ENCODE data around the gene SND1. TPM values are rescaled to one million over a fixed set of nuclear protein-coding genes. Genes with fewer than 3 reads are reported as not detected.
"Not testable (repeated sequence)": the region's sequence is repeated elsewhere in the genome, so short reads cannot be mapped to it uniquely, and the experiment has no call there.

Gene SND1
- polyA plus RNA-seq, 3 donors: 158 to 177 (median 163) TPM

DNA sequence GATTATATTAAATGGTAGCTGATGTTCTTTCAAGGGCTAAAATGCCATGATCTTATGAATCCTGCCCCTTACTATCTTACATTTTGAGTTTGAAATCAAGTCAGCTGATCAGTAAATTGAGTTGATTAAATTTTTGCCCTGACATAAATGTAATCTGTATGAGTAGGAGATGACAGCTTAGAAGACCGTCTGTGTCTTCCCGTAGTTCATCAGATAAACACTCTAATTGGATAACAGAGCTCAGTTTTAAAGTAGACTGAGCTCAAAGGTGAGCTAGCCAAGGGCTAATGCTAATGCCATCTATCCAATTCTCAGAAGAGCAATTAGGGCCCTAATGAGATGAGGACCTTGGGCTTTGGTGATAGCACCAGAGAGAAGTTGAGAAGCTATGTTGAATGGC is 296.3 kb downstream of the SND1 start:
- DNase-seq (ENCODE audit: low read depth in 3 of 3, low spot score in 2 of 3): no peak

DNA sequence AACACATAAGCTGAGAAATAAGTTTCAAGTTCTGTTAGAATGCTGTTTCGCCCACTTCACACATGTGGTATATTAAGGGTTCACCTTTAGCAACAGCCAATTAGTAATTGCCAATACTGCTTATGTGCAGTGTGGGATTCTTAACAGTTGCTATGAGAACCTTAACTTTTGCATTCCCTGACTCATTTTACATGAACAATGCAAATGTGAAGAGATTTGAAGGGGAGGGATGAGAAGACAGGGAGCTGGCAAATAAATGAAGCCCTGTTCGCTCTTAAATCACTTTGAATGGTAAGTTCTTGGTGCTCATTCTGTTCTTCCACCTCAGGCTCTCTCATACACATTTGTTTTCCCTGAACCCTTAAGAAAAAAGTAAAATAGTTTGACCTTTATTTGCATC is 296.9 kb downstream of the SND1 start:
- no peak for DNase-seq (ENCODE audit: low read depth in 3 of 3, low spot score in 2 of 3)

DNA sequence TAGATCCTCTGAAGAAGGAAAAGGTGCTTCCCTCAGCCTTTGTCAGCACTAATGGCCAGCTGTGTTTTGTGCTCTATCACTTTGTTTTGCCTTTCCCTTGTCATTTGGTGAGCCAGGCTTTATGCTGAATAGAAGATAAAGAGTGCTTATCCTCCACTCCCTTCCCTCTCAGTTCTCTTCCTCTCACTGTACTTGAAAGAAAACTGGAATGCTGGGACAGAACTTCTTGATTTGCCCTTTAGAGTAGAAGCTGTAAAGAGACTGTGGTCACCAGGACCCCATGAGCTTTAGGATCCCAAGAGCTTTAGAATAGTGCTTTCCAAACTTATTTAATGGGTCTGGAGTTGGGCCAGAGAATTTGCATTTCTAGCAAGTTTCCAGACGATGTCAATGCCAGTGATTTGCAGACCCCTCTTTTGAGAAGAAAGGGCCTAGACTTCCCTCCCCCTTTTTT is 297.8 kb downstream of the SND1 start:
- no peak for DNase-seq (ENCODE audit: low read depth in 3 of 3, low spot score in 2 of 3)

DNA sequence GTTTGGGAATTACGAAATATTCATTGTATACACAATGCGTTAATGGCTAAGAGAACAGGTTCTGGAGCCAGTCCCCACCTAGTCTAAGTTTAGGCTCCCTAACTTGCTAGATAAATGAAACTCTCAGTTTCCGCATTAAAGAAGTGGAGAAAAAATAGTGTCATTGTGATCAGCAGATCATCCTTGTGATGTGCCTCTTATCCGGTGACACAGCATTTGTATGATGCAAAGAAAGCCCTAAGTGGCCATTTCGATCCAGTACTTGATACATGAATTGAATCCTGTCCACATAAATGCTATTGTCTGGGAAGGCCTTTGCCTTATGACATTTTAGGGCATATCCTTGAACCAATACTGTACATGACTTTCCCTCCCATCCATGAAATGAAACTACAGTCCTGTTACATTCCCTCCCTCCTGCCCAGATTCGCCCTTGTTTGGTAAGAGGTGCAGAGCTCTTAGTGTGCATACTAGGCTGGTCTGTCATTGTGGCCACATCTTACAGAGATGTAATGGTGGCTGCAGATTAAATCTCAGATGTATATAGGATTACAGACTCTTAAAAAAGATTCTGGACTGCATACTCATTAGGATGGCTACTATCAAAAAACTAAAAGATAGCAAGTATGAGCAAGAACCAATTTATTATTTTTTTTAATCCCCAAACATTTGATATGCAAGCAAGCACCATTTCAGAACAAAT is 298.4 kb downstream of the SND1 start:
- no peak for DNase-seq (ENCODE audit: low read depth in 3 of 3, low spot score in 2 of 3)

DNA sequence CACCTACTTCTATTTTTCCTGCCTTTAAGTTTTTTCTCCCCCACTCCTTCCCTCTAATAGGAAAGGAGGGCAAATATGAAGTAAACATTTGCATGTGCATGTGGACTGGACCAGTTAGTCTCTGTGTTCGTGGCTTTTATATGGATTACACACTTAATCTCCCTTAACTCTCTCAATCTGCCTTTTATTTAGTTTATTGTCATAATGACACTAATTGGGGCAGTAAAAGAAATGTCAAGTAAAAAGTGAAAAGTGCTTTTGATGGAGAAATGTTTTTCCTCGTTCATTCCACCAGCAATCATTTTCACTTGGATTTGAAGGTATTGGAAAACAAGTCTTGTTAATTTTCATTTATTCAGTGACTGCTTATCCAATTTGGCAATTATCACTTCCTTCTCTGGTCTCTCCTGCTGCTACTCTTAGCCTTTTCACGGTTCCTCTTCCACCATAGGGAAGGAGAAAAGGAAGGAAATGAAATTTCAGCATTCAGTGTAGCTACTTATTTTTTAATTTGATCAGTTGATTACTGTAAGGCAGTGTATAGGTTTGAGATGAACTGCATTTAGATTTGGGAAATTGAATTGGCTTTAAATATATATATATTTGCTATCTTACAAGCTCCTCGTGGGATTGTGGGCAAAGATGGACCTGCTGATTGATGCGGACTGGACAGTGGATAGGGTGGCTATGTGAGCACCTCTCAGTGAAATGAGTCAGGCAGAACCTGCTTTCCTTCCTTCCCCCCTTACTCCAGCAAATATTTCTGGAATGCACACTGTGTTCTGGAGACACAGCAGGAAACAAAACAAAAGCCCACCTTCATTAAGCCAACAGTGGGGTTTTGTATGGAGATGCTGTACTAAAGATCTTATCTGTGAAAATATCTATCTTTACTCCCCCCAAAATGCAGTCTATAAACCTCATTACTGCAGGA is 301.7 kb downstream of the SND1 start:
- DNase-seq (ENCODE audit: low read depth in 3 of 3, low spot score in 2 of 3): no peak

DNA sequence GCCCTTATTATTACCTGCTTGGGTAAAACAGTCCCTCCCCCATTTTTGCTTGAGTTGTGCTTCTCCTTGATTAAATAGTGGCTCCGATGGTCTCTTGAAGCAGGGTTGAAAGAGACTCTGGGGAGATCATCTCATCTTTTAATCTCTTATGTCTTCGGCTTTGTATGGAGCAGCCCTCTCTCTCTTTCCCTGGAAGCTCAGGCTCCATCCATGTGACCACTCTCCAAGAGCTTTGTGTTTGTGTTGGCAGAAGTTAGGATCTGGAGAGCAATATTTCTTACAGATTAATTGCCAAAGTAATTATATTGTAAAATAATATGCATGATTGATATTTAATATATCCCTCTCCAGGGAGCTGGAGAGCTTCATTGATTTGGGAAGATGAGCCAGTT is 302.4 kb downstream of the SND1 start:
- no peak for DNase-seq (ENCODE audit: low read depth in 3 of 3, low spot score in 2 of 3)

DNA sequence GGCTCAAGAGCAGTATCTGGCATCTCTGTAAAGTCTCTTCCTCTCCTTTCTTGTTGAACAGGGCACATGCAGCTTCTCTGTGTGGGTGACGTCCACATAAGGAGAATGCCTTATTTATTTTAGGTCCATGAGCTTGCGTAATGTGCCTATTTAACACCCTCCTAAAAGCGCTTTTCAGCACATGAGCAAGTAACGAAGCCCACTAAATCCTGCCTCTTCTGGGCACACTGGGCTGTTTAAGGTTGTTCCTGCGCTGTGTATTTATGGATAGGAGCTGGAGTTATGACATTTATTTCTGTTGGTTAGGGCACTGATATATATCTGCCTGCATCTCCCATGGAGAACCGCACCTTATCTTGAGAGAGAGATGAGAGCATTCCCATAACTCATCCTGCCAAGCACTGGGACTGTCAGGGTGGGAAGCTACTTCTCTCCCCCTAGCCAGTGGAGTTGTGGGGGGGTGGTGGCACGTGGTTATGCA is 303.1 kb downstream of the SND1 start:
- no peak for DNase-seq (ENCODE audit: low read depth in 3 of 3, low spot score in 2 of 3)

DNA sequence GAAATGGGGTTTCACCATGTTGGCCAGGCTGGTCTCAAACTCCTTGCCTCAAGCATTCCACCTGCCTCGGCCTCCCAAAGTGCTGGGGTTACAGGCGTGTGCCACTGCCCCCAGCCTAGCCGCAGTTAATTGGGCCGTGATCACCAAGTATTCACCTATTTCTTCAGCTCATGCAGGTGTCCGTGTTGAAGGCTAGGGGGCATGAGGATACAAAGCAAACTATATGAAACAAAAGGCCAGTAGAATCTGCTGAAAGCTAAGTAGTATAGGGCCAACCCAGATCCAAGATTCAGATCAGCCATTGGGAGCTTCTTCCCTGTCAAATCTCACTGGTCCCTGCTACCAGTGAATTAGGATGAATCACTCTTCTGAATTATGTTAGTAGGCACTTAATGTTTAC is 305.9 kb downstream of the SND1 start:
- no peak for DNase-seq (ENCODE audit: low read depth in 3 of 3, low spot score in 2 of 3)

DNA sequence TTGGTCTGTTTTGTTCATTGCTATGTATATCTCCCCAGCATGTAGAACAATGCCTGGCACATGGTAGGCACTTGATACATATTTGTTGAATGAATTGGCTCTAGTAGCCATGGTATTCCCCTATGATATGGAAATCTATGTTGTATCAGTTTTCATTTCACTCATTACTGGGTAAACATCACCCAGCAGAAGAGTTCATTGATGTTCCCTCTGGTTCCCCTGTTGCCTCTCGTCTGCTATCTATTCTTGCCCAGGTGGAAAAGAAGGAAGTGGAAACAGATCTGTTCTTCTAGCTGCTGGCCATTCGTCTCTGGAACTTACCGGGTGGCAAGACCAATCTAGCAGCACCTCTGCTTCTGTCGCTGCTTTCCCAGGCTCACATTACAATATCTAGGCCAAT is 307.8 kb downstream of the SND1 start:
- no peak for DNase-seq (ENCODE audit: low read depth in 3 of 3, low spot score in 2 of 3)

DNA sequence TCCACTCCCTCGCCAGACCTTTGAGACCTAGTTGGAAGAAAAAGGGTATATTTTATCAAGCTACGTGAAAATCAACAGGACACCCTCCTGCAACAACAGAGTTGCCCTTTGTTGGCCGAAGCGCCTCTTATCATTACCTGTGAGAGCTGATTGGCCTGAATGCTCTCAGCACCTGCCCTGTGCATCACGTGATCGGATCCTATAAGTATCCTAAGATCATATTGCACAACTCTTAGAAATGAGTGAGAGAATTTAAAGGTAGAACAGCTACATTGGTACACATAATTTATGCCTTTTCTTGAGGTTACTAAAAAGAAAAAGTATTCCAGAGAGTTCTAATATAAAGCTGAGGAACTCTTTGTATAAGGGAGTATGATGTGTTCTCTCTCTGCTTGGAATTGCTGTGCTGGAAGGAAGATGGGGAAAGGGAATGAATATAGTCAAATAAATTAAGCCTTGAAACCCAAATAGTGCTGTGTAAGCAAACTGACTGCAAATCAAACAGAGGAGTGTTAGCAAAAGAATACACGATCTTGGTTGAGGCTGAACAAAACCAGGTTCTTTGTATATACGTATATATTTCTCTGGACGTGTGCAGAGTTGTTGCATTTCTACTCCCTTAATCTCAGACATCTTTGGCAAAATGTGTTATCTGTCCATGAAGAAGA is 309.9 kb downstream of the SND1 start:
- no peak for DNase-seq (ENCODE audit: low read depth in 3 of 3, low spot score in 2 of 3)

DNA sequence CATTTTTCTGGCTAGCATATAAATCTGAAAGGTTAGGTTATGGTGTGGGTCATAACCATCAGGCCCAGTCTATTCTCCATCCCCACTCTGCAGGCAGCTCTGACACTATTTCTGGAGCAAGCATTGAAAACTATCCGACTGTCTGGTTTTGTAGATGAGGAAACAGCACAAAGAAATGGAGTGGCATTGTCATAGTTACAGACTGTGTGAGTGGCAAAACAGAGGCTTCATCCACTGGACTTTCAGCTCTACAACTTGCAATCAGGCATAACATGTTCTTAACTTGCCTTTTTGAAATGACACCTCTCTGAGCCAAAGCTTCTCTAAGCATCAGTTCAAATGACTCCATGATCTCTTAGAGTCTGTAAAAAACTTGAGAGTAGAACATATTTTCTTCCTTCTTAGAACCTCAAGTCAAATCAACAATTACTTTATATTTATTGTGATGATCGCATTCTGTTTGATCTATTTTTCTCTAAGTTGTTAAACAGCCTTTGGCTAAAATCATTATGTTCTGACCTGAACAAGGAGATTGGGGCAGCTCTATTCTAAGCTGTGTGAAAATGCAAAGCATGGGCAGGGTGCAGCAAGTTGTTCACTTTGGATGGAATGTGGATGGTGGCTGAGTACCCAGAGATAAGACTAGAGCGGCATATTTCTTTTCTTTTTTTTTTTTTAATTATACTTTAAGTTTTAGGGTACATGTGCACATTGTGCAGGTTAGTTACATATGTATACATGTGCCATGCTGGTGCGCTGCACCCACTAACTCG is 310.8 kb downstream of the SND1 start:
- no peak for DNase-seq (ENCODE audit: low read depth in 3 of 3, low spot score in 2 of 3)

DNA sequence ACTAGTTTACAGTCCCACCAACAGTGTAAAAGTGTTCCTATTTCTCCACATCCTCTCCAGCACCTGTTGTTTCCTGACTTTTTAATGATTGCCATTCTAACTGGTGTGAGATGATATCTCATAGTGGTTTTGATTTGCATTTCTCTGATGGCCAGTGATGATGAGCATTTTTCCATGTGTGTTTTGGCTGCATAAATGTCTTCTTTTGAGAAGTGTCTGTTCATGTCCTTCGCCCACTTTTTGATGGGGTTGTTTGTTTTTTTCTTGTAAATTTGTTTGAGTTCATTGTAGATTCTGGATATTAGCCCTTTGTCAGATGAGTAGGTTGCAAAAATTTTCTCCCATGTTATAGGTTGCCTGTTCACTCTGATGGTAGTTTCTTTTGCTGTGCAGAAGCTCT is 311.9 kb downstream of the SND1 start:
- not testable (repeated sequence) for DNase-seq (ENCODE audit: low read depth in 3 of 3, low spot score in 2 of 3)

DNA sequence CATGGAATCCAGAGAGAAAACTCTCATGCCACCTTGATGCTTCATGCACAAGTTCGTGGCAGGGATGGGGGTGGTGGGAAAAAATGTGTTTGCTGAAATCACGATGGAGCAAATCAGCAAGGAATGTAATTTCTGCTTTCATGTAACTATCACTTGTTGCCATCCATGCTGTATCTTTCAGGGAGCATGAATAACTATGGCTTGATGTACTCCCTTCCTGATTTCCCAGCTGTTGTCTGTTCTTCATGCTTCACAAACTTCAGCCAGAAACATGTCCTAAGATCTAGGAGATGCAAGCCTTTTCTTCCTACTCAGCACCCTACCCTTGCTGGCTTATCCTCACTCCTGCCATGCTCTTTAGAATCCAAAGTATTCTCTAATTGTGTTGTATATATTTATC is 315.3 kb downstream of the SND1 start:
- no peak for DNase-seq (ENCODE audit: low read depth in 3 of 3, low spot score in 2 of 3)

DNA sequence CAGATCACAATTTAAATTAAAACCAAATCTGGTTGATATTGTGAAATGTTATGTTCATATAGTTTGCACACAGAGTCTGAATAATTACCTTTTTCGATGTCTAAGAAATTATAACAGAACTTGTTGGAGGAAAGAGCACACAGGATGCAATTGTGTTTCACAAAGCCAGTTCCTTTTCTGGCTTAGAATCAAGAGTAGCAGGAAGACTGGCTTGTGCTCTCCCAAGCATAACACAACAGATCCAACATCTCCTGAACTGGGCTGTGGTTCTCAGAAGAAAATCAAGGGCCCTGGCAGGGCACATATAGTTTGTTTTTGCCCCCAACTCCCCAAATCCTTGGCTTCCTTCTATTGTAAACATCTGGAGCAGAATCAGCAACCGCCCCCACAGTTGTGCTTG is 316.6 kb downstream of the SND1 start:
- no peak for DNase-seq (ENCODE audit: low read depth in 3 of 3, low spot score in 2 of 3)

DNA sequence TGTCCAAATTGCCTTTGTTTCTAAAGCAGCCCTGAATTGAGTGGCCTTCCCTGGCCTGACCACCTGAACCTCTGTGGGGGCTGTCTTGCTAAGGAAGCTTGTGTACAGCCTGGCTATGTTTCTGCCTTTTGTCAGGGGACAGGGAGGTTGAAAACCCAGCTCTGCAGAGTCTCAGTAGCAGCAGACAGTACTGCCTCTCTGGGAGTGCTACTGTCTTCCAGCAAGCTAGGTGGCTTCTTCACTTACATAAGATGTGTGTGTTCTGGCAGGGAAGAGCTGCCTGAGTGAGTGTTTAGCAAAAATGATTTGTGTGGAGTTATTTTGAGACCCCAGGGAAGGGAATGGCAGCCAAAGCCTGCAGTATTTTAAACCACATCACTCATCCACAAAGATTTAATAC is 321.8 kb downstream of the SND1 start:
- DNase-seq (ENCODE audit: low read depth in 3 of 3, low spot score in 2 of 3): no peak

DNA sequence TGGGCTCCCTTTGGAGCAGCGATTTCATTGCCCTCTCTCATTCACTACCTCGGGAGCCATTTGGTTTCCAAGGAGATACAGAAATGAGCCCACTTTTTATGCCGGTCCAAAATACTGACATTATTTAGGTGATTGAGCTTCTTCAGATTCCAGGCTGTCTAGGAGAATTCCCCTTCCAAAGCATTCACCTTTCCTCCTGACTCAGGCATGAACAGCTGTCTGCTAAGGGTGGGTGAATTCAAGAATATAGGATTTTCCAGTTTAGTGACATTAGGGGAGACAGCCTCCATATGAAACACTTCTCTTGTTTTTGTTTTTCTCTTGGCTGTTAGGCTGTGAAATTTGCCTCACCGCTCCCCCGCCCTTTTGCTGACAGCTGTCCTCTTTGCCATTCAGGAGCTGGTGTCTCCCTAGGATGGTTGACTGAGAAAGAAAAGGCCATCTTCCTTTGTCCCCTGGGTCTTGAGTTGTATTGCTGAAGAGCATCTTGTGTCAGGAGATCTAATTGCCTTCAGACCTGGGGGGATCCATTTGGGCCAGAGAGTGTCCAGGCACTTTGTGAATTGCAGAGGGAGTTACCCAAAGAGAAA is 322.5 kb downstream of the SND1 start:
- DNase-seq (ENCODE audit: low read depth in 3 of 3, low spot score in 2 of 3): no peak

DNA sequence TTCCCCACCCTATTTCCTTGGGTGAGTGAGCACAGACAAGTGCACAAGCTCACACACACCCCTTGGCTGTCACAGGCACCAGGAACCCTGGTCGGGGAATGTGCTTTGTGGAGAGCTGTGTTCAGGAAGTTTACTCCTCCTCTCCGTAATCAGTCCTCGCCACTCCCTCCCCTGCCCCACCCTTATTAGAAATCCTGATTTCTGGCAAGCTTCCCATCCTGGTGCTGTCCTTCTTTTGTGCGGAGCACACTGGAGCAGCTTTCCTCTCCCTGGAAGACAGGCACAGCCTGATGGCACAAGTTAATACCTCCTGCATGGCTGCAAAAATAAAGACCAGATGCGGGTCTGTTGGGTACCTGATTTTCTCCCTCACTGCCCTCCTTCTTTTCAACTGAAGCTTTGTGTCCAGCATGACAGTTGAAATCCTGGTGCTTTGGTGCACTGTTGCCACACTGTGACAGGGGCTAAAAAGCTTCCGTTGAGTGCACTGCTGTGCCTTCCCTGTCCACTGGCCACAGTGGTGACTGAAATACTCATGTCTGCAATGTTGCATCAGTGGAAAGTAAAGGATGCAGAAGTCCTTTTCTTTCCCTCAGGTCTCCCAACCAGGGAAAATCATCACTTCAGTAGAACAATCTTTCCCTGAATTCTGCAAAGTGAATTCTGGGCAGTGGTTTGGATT is 324.2 kb downstream of the SND1 start:
- no peak for DNase-seq (ENCODE audit: low read depth in 3 of 3, low spot score in 2 of 3)

DNA sequence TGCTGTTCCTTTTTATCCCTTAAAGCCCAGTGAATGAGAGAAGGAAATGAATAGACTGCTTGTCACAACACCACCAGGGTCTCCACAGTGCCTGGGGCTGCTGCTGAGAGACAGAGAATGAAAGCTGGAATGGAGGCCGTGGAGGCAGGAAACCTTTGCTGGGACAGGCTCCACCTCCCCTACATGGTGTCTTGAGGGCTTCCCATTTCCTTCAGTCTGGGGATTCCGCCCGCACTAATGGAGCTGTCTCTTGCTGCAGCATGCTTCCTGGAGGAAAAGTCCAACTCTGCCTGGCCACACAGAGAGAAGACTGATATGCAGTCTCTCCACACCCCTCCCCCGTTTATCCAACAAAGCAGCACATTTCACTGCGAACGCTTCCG is 324.7 kb downstream of the SND1 start:
- DNase-seq (ENCODE audit: low read depth in 3 of 3, low spot score in 2 of 3): no peak

DNA sequence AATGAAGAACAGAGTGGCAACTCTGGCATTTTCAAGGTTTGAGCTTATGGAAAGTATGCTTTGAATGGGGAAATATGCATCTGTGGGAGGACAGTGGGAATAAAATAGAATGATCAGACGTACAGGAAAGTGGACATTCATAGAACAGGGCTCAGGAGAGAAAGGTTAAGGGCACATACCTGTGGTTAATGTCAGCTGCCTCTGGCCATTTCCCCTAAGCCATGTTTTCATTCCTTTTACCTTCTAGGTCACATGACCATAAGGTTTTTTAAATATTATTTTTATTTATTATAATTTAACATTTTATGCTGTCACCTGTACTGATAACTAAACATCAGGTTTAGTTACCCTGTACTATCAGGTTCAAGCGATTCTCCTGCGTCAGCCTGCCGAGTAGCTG is 326.4 kb downstream of the SND1 start:
- no peak for DNase-seq (ENCODE audit: low read depth in 3 of 3, low spot score in 2 of 3)

All from right renal cortex interstitium (tissue), 3 donors.